C4-2B (cell line): ENCODE data around the gene HMGXB3.

Experiments
- H3K27ac ChIP-seq: fragments of 450-650 bp; 2 replicates; pipeline ENCODE4 v1.5.1; 2017
- CTCF ChIP-seq: fragments of 450-650 bp; conservative IDR thresholded peaks from 2 replicates; pipeline ENCODE4 v1.5.1; 2017; ENCODE audit warnings: mild to moderate bottlenecking
- ZFX ChIP-seq: fragments of 450-650 bp; IDR thresholded peaks from 2 replicates; pipeline ENCODE4 v1.6.1; 2017

HMGXB3 gene

DNA sequence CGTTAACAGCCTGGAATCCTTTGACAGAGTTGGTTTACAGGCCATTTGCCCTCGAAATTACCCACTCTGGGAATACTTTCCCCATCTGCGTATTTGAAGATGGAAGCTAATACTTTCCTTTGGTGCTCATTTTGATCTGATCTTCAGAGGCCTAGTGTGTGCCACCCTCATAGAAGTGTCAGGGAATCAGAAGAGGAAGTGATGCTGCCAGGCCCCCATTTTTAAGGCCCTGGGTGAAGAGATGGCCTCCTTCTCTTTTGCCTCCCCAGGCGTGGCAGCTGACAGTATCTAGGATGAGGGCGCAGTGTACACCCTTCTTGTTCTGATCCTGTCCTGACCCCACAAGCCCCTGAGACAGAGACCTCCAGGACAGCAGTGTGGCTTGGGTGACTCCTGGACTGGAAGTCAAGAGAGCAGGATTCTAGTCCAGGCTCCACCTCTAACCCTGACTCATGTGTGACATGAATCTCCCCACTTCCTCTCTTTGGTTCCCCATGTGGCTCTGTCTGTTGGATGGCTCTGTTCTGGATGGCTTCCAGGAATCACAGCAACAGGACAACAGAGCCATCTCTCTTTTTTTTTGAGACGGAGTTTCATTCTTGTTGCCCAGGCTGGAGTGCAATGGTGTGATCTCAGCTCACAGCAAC lies 58.1 kb downstream of the HMGXB3 start:
- H3K27ac ChIP-seq, result no peak overlapping the region
- TF ChIP-seq ZFX, result no peak
- TF ChIP-seq CTCF, result no peak

DNA sequence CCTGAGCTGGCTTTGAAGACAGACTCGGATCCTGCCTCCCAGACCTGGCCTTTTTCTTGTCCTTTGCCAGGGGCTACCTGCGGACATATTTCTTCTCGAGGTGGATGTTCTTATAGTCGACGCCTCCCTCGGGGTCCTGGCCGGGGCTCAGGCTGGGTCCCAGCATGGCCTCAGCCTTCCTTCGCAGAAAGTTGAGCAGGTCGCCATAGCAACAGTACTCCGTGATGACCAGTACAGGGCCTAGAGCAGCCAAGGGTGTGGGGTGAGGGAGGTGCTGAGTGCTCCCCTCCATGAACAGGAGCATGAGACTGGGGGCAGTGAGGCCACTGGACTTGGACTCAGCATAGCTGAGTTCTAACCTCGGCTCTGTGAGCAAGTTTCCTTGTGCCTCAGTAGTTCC lies 59.1 kb downstream of the HMGXB3 start:
- TF ChIP-seq CTCF (no peak), ZFX (no peak)
- H3K27ac ChIP-seq, result no peak overlapping the region

DNA sequence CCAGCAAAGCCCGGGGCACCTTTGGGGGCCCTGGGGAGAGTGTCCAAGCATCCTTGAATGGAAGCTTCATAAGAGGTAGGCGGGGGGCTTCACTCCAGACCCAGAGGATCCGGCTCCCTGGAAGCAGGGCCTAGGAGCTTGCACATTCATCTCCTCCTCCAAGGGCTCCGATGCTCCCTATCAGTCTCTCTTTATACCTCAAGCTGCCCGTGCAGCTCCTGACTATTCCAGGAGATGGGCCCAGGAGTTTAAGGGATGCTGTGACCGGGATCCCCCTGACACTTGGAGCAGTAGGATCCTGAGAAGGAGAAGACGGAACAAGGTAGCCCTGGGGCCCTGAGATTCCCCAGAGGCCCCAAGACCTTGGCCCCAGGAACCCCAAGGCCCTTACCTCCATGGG lies 59.9 kb downstream of the HMGXB3 start:
- TF ChIP-seq CTCF (no peak), ZFX (no peak)
- H3K27ac ChIP-seq, result no peak overlapping the region

- TF ChIP-seq CTCF (no peak), ZFX (no peak)
- no peak overlapping the region for H3K27ac ChIP-seq
These were observed 61.0 kb downstream of the HMGXB3 start for GRCh38 chr5:150061538-150061995.

GRCh38 chr5:150062216-150062922 lies 61.8 kb downstream of the HMGXB3 start:
- TF ChIP-seq CTCF (no peak), ZFX (no peak)
- H3K27ac ChIP-seq, result no peak overlapping the region

DNA sequence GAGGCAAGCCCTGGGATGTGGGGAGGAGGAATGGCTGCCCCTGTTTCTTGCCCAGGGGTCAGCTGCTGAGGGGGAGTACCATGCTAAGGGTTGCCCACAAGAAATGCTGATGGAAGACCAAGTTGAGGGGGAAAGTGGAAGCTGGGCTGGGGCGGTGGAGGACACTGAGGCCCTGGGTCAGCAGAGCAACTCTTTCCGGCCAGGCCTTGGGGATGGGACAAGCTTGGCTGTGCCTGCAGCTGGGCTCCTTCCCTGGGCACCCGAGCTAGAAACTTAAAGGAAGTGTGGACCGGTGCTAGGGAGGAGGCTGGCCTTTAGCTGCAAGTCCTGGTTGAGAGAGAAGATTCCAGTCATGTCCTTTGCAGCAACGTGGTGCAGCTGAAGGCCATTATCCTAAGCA lies 63.1 kb downstream of the HMGXB3 start:
- H3K27ac ChIP-seq, result no peak overlapping the region
- TF ChIP-seq CTCF (no peak), ZFX (no peak)

DNA sequence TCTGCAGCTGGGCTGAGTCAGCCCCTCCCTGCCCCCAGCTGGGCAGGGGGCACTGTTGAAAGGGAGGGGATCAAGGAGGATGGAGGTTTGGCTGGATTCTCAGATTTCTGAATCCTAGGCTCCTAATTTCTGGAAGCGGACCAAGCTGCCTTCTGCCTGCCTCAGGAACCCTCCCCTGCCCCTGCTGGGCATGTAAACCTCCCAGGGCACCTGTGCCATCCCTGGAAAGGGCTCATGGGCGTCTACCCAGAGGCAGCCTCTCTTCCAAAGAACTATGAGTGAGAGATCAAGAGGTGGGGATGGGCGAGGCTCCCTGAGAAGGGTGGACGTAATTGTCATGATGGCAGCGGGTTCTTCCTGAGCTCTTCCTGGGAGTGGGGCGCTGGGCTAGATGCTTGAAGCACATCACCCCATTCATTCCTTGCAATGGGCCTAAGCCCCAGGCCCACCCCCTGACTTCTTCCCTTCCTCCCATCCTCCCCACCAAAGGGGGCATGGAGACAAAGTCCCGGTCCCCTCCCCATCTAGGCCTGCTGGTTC lies 64.2 kb downstream of the HMGXB3 start:
- H3K27ac ChIP-seq, result no peak overlapping the region

More for the DNA sequence above, 64.2 kb downstream of the HMGXB3 start:
- TF ChIP-seq CTCF (no peak), ZFX (no peak)
